HCT116 (cell line): ENCODE results near the gene SLC1A4. TPM values are rescaled to one million over a fixed set of nuclear protein-coding genes. Genes with fewer than 3 reads are reported as not detected.
A peak's percentile ranks its signal among the peaks of the same experiment; 100 is the strongest.

Experiments
- ATAC-seq: fragments of 200-7000 bp; cut with Tn5 transposase; 2 replicates; pipeline ENCODE4 v1.9.1; 2020; ENCODE audit warnings: mild to moderate bottlenecking, moderate library complexity
- BruUV-seq: library from RNA; stranded (reverse); fragments of 400-500 nt; replicated peaks from 2 replicates; lab custom pipeline; 2021; lab: Mats Ljungman, UMichigan
- CTCF ChIA-PET: fragments of 300-600 bp; sonication (Branson Sonifier 250); formaldehyde crosslinking; loops from one replicate; lab custom pipeline; 2021; ENCODE audit warnings: antibody characterized with exemption; lab: Charles Lee
- POLR2A ChIA-PET: fragments of 300-600, 350-600 bp; sonication (Branson Sonifier 250); formaldehyde crosslinking; loops from one replicate; lab custom pipeline; 2021; ENCODE audit warnings: antibody characterized with exemption; lab: Charles Lee
- RAD21 ChIA-PET, 2 experiments: fragments of 300-600 bp; sonication (Branson Sonifier 250); formaldehyde crosslinking; loops; one replicate each; lab custom pipeline; 2023; ENCODE audit warnings: low total read pairs in 2 of 2; ENCODE audit not compliant: uncharacterized antibody in 2 of 2, unreplicated experiment in 2 of 2, low non-redundant PET in 1 of 2; lab: Charles Lee
- DNase-seq: peaks from one replicate; pipeline ENCODE4 v3.0.0-alpha.2; 2010; ENCODE audit warnings: low read depth, low spot score
- H2AFZ ChIP-seq: fragments of 200-600 bp; shearing (Covaris generic), sonication (generic); 2 replicates; pipeline ENCODE4 v1.6.1; 2017; ENCODE audit warnings: low read depth, mixed run types, mixed read lengths, antibody characterized with exemption, low read length; ENCODE audit not compliant: poor library complexity, severe bottlenecking
- H3K27ac ChIP-seq: 2 replicates; pipeline ENCODE4 v1.5.1; 2012; ENCODE audit warnings: low read depth, low read length
- H3K27me3 ChIP-seq: fragments of 200-600 bp; sonication (generic); 2 replicates; pipeline ENCODE4 v1.6.1; 2016; ENCODE audit warnings: mixed run types, low read length, mixed read lengths; ENCODE audit not compliant: insufficient read depth
- H3K36me3 ChIP-seq, 2 experiments: fragments of 200-500 bp in 1 of 2; fragments of 200-600 bp in 1 of 2; sonication (Bioruptor generic) in 1 of 2; sonication (generic) in 1 of 2; 2 replicates each; pipeline versions ENCODE4 v1.5.1 to v1.6.1; 2014 to 2016; ENCODE audit warnings: low read length in 2 of 2, inconsistent platforms in 1 of 2, mixed read lengths in 1 of 2, mixed run types in 1 of 2; ENCODE audit not compliant: insufficient read depth in 2 of 2, control insufficient read depth in 1 of 2
- H3K4me1 ChIP-seq, 2 experiments: fragments of 200-600 bp in 1 of 2; sonication (generic) in 1 of 2; 2 replicates each; pipeline versions ENCODE4 v1.5.1 to v1.6.1; 2012 to 2017; ENCODE audit warnings: low read length in 2 of 2, inconsistent platforms in 1 of 2, mild to moderate bottlenecking in 1 of 2, mixed read lengths in 1 of 2, mixed run types in 1 of 2, moderate library complexity in 1 of 2; ENCODE audit not compliant: insufficient read depth in 2 of 2, control insufficient read depth in 1 of 2
- H3K4me2 ChIP-seq: fragments of 200-600 bp; sonication (generic); 2 replicates; pipeline ENCODE4 v1.6.1; 2017; ENCODE audit warnings: mixed run types, low read length, mixed read lengths
- H3K4me3 ChIP-seq, 2 experiments: fragments of 200-600 bp in 1 of 2; sonication (generic) in 1 of 2; replicated peaks in 1 of 2; 2 replicates each; pipeline ENCODE4 v1.5.1; 2011 to 2016; ENCODE audit warnings: low read length in 2 of 2, control low read depth in 1 of 2, low read depth in 1 of 2, mild to moderate bottlenecking in 1 of 2, mixed read lengths in 1 of 2, mixed run types in 1 of 2
- H3K79me2 ChIP-seq: fragments of 200-600 bp; sonication (generic); 2 replicates; pipeline ENCODE4 v1.6.1; 2017; ENCODE audit warnings: mild to moderate bottlenecking, mixed run types, low read length, moderate library complexity, mixed read lengths; ENCODE audit not compliant: insufficient read depth
- H3K9ac ChIP-seq: fragments of 200-600 bp; sonication (generic); 2 replicates; pipeline ENCODE4 v1.6.1; 2016; ENCODE audit warnings: low read length, mixed read lengths
- H3K9me2 ChIP-seq: fragments of 200-600 bp; sonication (generic), shearing (Covaris generic); 2 replicates; pipeline ENCODE4 v1.6.1; 2017; ENCODE audit warnings: mixed run types, mild to moderate bottlenecking, moderate library complexity; ENCODE audit not compliant: insufficient read depth
- H3K9me3 ChIP-seq, 2 experiments: fragments of 200-500 bp in 1 of 2; fragments of 200-600 bp in 1 of 2; sonication (Bioruptor generic) in 1 of 2; sonication (generic) in 1 of 2; 2 replicates each; pipeline ENCODE4 v1.6.1; 2014 to 2017; ENCODE audit warnings: low read length in 2 of 2, mixed read lengths in 2 of 2, inconsistent platforms in 1 of 2, low read depth in 1 of 2, mild to moderate bottlenecking in 1 of 2, mixed run types in 1 of 2, moderate library complexity in 1 of 2; ENCODE audit not compliant: control insufficient read depth in 1 of 2, insufficient read depth in 1 of 2
- H4K20me1 ChIP-seq: fragments of 200-600 bp; sonication (generic), shearing (Covaris generic); 2 replicates; pipeline ENCODE4 v1.6.1; 2017; ENCODE audit warnings: mixed run types, mild to moderate bottlenecking, moderate library complexity; ENCODE audit not compliant: insufficient read depth
- CEBPB ChIP-seq: IDR thresholded peaks from 2 replicates; pipeline ENCODE4 v1.6.1; 2012; ENCODE audit warnings: low read depth
- ELF1 ChIP-seq: IDR thresholded peaks from 2 replicates; pipeline ENCODE4 v1.6.1; 2012; ENCODE audit warnings: low read depth, borderline replicate concordance
- EZH2 ChIP-seq: fragments of 200-600 bp; sonication (generic); IDR thresholded peaks from 2 replicates; pipeline ENCODE4 v1.6.1; 2017; ENCODE audit warnings: antibody characterized with exemption, mixed run types
- JUND ChIP-seq: IDR thresholded peaks from 2 replicates; pipeline ENCODE4 v1.6.1; 2012
- POLR2A ChIP-seq: IDR thresholded peaks from 2 replicates; pipeline ENCODE4 v1.7.0; 2011; ENCODE audit warnings: borderline replicate concordance; ENCODE audit not compliant: insufficient read depth, insufficient read length; ENCODE audit errors: extremely low read depth
- POLR2AphosphoS5 ChIP-seq: IDR thresholded peaks from 2 replicates; pipeline ENCODE4 v1.6.1; 2011; ENCODE audit warnings: mild to moderate bottlenecking, low read depth, low read length, moderate library complexity
- RAD21 ChIP-seq: IDR thresholded peaks from 2 replicates; pipeline ENCODE4 v1.6.1; 2012; ENCODE audit warnings: low read depth, mild to moderate bottlenecking
- SIN3A ChIP-seq: IDR thresholded peaks from 2 replicates; pipeline ENCODE4 v1.6.1; 2012; ENCODE audit warnings: low read depth
- TCF7L2 ChIP-seq: IDR thresholded peaks from 2 replicates; pipeline ENCODE4 v1.7.0; 2011; ENCODE audit warnings: borderline replicate concordance, inconsistent platforms; ENCODE audit not compliant: insufficient read depth, insufficient read length; ENCODE audit errors: extremely low read depth
- YY1 ChIP-seq: IDR thresholded peaks from 2 replicates; pipeline ENCODE4 v1.6.1; 2011; ENCODE audit warnings: low read length, low read depth, moderate library complexity, mild to moderate bottlenecking; ENCODE audit not compliant: insufficient replicate concordance; ENCODE audit errors: extremely low read depth
- ZFX ChIP-seq: fragments of 450-650 bp; IDR thresholded peaks from 2 replicates; pipeline ENCODE4 v1.6.1; 2017
- ZNF274 ChIP-seq: fragments of 200-500 bp; sonication (Bioruptor generic); IDR thresholded peaks from 2 replicates; pipeline ENCODE4 v1.6.1; 2014; ENCODE audit warnings: mild to moderate bottlenecking, low read depth, low read length, inconsistent platforms
- intact Hi-C: fragments of 100-400 bp; cut with micrococcal nuclease; formaldehyde crosslinking; loops from 2 replicates; pipeline ENCODE4 v1.10.0; 2022
- total RNA-seq: library from RNA; stranded (reverse); gene quantifications from one replicate; pipeline ENCODE4 v1.2.1, GENCODE V29; 2021; ENCODE audit not compliant: unreplicated experiment
- TF ChIP-seq, protein P1 (sequence below), 3 experiments: fragments of 200-600 bp in 1 of 3; sonication (generic) in 1 of 3; IDR thresholded peaks in 2 of 3; conservative IDR thresholded peaks in 1 of 3; 2 replicates each; pipeline ENCODE4 v1.5.1; 2012 to 2017; ENCODE audit warnings: low read depth in 2 of 3, low read length in 2 of 3, antibody characterized with exemption in 1 of 3, borderline replicate concordance in 1 of 3, control low read depth in 1 of 3, mild to moderate bottlenecking in 1 of 3, mixed read lengths in 1 of 3, mixed run types in 1 of 3, moderate library complexity in 1 of 3; ENCODE audit not compliant: insufficient read depth in 1 of 3
- TF ChIP-seq, protein P2 (sequence below): IDR thresholded peaks from 2 replicates; pipeline ENCODE4 v1.6.1; 2011; ENCODE audit warnings: mild to moderate bottlenecking, low read length, moderate library complexity; ENCODE audit not compliant: insufficient replicate concordance; ENCODE audit errors: extremely low read depth

Gene SLC1A4
- total RNA-seq, 1 experiment from 2014 or later, result 9.2 TPM

DNA sequence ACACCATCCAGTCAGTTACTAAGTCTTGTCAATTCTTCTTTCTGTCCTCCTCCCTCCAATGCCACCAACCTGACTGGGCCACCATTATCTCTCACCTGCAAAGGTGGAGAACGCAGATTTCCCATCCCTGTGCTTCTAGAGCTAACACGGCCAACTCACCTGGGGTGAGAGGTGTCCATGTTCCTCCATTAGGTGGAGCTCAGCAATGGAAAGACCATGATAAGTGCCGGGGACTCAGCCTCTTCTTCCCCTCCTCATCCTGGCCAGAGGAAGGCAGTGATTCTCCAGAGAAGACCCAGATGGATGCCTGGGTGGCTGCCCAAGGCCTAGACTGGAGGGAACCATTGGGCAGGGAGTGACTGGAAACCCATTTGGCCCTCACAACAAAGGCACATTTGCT, 48.1 kb upstream of the SLC1A4 start:
- intact Hi-C loops, result no loop called here
- Histone ChIP-seq H3K36me3 (no peaks in the 10 kb centered on the region), H3K27ac (no peak overlapping the region), H3K4me3 (no peak overlapping the region), H3K4me2 (no peak overlapping the region), H3K9me3 (no peaks in the 10 kb centered on the region), H3K9ac (no peak overlapping the region), H3K9me2 (no peaks in the 10 kb centered on the region), H3K79me2 (no peaks in the 10 kb centered on the region), H4K20me1 (no peaks in the 10 kb centered on the region), H3K27me3 (no peaks in the 10 kb centered on the region), H2AFZ (no peak overlapping the region), H3K4me1 (no peaks in the 10 kb centered on the region)
- ATAC-seq (no peak), DNase-seq (no peak)
- RAD21 ChIA-PET, result no interaction called here
- CTCF ChIA-PET, result no interaction called here
- POLR2A ChIA-PET, result no interaction called here
- no TSS peak for BruUV-seq
- no peak for TF ChIP-seq JUND
- TF ChIP-seq, protein P1, sequence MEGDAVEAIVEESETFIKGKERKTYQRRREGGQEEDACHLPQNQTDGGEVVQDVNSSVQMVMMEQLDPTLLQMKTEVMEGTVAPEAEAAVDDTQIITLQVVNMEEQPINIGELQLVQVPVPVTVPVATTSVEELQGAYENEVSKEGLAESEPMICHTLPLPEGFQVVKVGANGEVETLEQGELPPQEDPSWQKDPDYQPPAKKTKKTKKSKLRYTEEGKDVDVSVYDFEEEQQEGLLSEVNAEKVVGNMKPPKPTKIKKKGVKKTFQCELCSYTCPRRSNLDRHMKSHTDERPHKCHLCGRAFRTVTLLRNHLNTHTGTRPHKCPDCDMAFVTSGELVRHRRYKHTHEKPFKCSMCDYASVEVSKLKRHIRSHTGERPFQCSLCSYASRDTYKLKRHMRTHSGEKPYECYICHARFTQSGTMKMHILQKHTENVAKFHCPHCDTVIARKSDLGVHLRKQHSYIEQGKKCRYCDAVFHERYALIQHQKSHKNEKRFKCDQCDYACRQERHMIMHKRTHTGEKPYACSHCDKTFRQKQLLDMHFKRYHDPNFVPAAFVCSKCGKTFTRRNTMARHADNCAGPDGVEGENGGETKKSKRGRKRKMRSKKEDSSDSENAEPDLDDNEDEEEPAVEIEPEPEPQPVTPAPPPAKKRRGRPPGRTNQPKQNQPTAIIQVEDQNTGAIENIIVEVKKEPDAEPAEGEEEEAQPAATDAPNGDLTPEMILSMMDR (IDR thresholded peaks at IDR 0.05 in 2 of 3, conservative IDR thresholded peaks at IDR 0.05 in 1 of 3; ENCODE audit: borderline replicate concordance in 1 of 3, insufficient read depth in 1 of 3, low read depth in 2 of 3, low read length in 2 of 3), result peak in 1 of 3 experiments; percentile 10; a peak in 1 of 6 replicates
- TF ChIP-seq, all 23 proteins: peak for 1

DNA sequence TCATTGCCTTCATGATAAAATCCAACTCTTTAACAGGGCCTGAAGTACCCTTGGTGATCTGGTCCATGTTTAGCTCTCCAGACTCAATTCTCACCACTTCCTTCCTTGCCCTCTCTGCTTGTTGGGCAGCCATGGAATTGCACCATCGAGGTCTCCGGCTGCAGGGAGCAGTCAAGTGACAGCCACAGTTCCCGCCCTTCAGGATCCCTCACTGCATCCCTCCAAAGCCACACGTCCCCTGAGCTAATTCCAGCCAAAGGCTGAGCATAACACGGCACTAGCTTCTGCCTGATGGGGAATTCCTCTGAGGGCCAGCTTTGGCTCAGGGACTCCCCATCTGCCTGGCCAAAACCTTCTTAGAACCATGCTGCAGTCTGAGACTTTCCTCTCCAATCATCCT, 47.4 kb upstream of the SLC1A4 start:
- no peak overlapping the region for H3K9ac ChIP-seq
- POLR2A ChIA-PET, result no interaction called here
- intact Hi-C loops, result no loop called here
- RAD21 ChIA-PET, result no interaction called here
- no peaks in the 10 kb centered on the region for H3K4me1 ChIP-seq
- H3K27me3 ChIP-seq, result no peaks in the 10 kb centered on the region
- no peaks in the 10 kb centered on the region for H3K79me2 ChIP-seq
- no peak overlapping the region for H3K4me2 ChIP-seq
- DNase-seq, result no peak
- H4K20me1 ChIP-seq, result no peaks in the 10 kb centered on the region
- H3K36me3 ChIP-seq, result no peaks in the 10 kb centered on the region
- H2AFZ ChIP-seq, result no peak overlapping the region
- no peak for ATAC-seq
- no peaks in the 10 kb centered on the region for H3K9me2 ChIP-seq
- CTCF ChIA-PET, result no interaction called here
- H3K9me3 ChIP-seq, result no peaks in the 10 kb centered on the region
- no TSS peak for BruUV-seq
- no peak for TF ChIP-seq ZFX
- TF ChIP-seq POLR2AphosphoS5, result no peak
- TF ChIP-seq YY1, result no peak
- TF ChIP-seq EZH2, result no peak
- no peak for TF ChIP-seq RAD21
- TF ChIP-seq CEBPB, result no peak
- no peak for TF ChIP-seq SIN3A
- TF ChIP-seq TCF7L2, result no peak
- TF ChIP-seq POLR2A, result no peak
- TF ChIP-seq, protein P2, sequence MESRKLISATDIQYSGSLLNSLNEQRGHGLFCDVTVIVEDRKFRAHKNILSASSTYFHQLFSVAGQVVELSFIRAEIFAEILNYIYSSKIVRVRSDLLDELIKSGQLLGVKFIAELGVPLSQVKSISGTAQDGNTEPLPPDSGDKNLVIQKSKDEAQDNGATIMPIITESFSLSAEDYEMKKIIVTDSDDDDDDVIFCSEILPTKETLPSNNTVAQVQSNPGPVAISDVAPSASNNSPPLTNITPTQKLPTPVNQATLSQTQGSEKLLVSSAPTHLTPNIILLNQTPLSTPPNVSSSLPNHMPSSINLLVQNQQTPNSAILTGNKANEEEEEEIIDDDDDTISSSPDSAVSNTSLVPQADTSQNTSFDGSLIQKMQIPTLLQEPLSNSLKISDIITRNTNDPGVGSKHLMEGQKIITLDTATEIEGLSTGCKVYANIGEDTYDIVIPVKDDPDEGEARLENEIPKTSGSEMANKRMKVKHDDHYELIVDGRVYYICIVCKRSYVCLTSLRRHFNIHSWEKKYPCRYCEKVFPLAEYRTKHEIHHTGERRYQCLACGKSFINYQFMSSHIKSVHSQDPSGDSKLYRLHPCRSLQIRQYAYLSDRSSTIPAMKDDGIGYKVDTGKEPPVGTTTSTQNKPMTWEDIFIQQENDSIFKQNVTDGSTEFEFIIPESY, result no peak
- TF ChIP-seq, protein P1 (IDR thresholded peaks at IDR 0.05 in 2 of 3, conservative IDR thresholded peaks at IDR 0.05 in 1 of 3; ENCODE audit: borderline replicate concordance in 1 of 3, insufficient read depth in 1 of 3, low read depth in 2 of 3, low read length in 2 of 3), result no peak
- no peak for TF ChIP-seq ZNF274
- no peak for TF ChIP-seq ELF1
- no peak overlapping the region for H3K4me3 ChIP-seq
- no peak overlapping the region for H3K27ac ChIP-seq
